NCI-H2227 treated with DMSO at 0.1 percent for 48 hours (cell line): ENCODE results near the gene PCP4.

Source experiments
- DNase-seq: peaks from one replicate; lab custom pipeline; 2025; lab: John Stamatoyannopoulos, UW

The PCP4 gene

DNA sequence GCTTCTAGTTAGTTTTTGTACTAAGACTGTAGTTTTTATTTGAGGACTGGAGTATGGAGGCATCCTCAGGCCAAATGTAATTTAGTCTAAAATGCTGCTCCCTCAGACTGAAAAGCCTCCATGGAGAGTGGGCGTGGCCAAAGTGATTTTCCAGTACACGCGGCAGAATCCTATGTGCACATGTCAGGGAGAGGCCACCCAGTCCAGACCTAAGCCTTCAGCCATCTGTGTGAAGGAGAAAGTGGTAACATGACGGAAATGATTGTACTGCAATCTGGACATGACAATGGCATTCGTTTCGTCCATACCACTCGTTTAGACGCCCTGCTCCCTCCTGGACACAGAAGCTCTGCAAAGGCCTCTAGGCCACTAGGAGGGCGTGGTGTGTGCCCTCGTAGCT lies 56.2 kb downstream of the PCP4 start:
- no peak for DNase-seq

DNA sequence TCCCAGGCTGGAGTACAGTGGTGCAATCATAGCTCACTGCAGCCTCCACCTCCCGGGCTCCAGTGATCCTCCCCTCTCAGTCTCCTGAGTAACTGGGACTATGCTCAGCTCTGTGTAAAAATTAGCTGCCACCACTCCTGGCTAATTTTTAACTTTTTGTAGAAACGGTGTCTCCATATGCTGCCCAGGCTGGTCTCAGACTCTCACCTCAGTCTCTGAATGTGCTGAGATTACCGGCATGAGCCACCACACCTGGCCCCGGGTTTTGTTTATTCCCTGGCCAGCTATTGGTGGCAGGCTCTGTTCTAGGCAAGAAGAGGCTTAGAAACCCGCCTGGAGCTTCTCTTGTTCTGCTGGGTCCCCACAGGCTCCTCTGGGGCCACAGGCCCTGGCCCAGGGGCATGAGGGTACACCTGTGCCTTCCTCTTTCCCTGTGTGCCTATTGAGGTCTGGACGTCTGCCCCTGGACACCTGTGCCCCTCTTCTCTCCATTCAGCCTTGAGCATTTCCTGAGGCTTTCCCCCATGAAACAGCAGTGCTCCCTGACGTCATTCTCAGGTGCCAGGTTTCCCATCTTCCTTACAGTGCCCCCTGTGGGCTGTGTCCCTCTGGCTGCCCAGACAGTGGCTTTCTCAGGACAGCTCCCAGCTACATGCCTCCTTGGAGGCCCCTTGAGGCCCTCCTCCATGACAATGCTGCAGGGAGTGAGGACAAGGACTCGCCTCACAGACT lies 57.5 kb downstream of the PCP4 start:
- DNase-seq = no peak

DNA sequence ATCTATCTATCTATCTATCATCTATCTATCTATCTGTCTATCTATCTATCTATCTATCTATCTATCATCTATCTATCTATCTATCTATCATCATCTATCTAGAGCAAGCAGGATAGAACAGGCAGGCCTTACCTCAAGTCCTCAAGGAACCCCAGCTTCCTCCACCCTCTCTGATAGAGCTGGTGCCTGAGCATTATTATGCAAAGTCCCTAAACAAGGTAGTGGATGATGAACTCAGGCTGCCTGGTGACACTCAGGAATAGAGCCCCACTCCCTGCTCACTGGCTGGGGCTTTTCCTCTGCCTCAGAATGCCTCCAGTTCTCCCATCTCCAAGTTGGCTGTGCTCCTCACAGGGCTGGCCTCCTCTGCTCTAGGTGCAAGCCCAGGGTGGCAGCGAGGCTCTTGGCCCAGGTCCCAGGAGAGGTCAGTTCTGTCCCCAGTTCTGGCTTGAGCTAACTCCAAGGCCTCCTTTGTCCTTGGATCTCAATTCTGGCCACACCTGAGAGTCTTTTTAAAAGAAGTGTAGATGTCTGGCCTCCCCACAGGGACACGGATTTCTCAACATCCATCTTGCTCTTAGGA lies 60.2 kb downstream of the PCP4 start:
- DNase-seq = no peak

DNA sequence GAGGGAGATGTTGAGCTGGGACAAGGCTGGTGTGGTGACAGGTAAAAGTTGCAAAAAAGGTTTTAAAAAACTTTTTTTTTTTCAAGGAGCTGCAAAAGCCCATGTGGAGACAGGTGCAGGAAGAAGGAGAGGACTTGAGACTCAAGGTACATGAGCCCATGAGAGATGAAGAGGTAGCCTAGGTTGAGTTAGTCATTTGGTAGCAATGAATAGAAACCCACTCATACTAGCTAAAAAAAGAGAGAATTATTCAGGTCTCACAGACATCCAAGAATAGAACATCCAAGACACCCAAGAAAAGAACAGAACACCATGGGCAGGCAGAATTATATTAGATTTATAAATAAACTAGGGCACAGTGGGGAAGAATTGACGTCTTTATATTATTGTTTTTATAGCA lies 65.1 kb downstream of the PCP4 start:
- DNase-seq = no peak

DNA sequence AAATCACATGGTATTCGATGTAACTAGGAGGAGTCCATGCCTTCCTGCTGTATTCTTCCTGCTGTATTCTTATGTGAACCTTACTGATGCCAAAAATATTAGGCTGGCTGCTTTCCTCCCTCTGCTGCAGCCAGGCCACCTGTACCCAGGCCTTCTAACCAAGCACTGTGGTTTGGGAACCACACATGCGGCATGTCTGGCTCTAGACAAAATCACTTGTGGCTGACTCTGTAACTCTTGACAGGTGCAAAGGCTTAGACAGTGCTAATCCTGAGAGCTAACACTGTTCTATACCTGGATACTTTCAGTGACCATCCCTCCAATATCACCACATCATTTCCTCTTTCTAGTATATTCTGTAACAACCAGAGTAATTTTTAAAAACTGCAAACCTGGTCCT lies 67.7 kb downstream of the PCP4 start:
- DNase-seq = no peak

DNA sequence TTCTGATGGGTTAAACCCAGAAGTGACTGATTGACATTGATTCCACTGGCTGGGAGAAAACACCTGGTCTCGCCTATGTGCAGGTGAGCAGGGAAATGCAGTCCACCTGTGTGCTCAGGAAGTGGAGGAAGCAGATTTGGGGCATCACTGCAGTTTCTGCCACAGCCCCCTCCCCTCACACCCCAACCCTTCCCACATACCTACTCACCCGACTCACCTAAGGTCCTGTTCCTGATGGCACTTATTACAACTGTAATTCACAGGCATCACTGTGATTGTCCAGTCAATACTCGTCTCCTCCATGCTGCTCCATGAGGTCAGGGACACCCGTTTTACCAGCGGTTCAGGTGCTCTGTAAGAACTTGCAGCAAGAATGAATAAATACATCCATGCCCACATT lies 68.5 kb downstream of the PCP4 start:
- no peak for DNase-seq

DNA sequence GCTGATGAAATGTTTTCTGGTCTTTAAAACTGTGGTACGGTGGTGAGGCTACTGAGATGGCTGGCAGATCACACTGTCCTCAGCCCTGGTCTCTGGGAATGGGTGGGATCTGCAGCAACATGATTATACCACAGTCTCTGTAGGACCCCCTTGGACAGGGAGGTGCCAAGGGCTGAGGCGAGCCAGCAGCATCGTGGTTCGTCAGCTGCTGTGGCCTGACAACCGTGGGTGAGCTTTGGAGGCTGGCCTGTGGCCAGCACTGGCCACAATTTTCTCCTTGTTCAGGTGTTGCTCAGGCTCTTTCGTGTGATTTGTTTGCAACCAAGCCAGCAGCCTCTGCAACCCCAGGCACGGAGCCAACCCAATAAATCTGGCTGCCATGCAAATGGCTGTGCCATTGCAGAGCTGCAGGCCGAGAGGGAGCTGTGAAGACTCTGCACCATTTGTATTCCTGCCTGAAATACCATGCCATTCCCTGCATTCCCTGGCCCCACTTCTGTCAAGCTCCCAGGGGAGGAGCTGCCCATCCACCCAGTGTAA lies 70.9 kb downstream of the PCP4 start:
- DNase-seq = no peak

DNA sequence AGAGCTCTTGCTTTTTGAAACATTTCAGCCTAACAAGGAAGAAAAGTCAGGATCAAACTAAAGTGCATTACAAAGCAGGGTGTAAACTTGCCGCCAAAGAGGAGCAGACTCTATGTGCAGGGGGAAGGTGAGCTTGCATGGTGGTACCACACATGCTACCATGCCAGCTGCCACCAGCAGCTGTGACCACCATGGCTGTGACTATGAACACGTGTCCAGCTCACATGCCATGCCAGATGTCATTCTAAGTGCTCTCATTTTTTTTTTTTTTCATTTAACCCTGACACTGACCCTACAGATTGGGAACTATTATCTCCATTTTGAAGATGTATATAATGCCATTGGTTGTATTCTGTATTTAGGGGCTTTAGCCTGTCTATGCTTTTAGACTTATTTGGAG lies 79.0 kb downstream of the PCP4 start:
- DNase-seq = no peak

DNA sequence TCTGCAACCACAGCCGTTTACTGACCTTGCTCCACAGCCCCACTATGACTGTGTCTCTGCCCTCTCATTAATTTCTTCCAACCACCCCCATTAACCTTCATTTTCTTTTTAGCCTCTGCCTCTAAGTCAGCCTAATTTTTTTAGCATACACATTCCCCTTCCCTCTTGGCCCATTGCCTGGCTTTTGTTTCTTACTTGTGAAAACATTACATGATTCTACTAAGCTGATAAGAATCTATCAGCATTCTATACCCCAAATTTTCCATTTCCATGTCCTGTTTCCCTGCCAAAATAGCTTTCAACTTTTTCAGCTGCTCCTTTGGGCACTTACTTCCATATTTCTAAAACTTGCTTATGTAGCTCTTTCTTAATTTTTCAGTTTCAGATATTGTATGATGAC lies 79.8 kb downstream of the PCP4 start:
- no peak for DNase-seq

DNA sequence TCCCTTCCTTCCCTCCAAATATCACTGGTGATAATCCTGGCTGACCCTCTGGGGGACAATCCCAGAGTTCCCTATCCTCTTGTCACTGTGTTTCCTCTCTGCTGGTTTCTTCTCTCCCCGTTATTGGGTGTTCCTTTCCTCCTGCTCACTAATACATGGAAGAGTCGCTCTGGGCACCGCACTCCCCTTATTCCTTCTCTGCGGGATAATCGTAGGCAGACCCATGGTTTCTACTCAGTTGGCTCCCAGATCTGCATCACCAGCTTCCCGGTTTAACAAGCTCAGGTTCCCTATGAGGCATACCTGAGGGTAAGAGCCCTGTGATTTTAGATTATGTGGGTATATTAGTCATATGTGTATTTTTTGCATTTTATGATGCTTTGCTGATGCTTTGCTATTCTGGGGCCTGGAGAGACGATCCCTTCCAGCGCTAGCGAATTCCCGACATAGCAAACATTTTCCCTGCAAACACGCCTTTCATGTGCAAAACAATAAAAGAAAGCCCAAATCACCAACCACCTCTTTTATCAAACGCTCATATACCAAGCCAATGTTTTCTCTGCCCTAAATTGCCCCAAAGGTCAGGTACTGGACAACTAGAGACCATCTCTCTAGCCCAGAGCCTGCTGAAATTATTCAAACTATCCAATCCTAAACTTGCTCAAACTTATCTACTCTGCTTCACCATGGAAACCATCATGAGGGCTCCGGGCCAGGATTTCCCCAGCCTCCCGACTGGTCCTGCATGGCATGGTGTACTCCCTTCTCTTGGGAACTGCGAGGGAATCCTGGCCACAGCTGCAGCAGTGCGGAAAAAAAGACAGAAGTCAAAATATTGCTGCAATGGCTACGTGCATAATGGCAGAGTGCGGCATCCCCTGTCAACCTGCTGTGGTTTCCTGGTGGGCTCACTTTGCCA lies 84.2 kb downstream of the PCP4 start:
- DNase-seq = no peak

DNA sequence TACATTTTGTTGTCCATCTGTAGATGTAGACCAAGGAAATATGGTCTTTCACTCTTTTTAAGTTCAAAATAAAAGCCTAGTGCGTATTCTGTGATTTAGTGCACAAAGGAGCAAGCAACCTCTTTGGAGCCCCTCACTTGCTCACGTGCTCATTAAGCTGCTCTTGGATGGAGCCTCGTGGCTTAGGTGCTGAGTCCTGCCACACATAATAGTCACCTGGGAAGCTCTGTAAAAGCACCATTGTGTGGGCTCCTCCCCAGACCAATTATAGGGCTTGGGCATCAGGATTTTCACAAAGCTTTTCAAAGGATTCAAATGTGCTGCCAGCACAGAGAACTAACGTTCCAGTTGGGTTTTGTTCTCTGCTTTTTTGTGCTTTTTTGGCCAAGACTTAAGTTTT lies 85.0 kb downstream of the PCP4 start:
- DNase-seq = no peak

DNA sequence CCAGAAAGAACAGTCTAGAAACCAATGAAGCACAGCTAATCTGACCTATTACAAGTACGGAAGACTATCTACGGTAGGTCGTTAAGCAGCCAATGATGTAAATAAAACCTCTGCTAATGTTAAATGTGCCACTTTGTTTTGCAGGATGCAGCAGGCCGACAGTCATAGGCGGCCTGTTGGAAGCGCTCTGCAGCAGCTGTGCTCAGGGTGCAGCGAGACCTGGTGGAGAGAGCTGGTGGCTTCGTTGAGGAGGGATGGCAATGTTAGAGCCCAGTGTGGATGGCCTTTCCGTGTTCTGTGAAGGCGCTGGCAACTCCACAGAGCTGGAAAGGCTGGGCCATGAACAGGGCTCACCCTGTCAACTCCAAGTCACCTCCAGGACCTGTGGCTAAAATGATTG lies 87.3 kb downstream of the PCP4 start:
- no peak for DNase-seq

DNA sequence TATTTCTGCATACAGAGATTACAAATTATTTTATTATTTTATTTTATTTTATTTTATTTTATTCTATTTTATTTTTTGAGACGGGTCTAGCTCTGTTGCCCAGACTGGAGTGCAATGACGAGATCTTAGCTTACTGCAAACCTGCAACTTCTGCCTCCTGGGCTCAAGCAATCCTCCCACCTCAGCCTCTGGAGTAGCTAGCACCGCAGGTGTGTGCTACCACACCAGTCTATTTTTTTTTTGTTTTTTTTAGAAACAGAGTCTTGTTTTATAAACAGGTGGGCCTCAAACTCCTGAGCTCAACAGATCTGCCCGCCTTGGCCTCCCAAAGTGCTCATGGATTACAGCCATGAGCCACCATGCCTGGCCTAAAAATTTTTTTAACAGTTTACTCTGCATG lies 88.1 kb downstream of the PCP4 start:
- DNase-seq = no peak

DNA sequence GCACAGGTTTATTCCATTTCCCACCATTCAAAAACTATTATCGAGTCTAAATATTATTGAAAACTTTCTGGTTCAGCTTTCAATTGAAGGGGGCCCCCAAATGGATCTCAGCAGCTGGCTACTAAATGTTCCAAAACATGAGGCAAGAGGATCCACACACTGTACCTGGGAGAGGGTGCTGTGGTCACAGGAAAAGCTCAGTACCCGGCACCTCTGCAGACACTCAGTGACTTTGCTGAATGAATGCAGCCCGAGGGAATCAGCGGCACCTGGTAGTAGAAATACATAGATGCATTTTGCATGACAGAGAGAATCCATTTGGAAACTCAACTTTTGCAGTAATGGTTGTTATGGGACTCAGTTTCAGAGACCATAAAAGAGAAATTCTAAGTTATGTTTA lies 89.3 kb downstream of the PCP4 start:
- no peak for DNase-seq

DNA sequence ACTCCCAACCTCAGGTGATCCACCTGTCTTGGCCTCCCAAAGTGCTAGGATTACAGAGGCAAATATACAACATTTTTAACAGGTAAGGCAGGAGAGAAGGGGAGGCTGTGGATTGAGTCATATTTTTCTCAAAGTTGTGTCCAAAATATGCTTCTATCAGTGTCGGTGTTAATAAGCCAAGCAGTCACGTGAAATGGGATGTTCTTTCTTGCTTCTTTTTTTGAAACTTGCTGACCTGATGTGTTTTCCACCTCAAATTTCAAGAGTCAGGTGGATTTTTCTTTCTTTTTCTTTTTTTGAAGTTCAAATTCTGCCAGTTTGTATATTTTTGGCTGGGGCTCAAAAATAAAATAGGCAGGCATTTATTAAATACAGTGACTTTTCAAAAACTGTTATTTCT lies 91.5 kb downstream of the PCP4 start:
- DNase-seq = no peak

DNA sequence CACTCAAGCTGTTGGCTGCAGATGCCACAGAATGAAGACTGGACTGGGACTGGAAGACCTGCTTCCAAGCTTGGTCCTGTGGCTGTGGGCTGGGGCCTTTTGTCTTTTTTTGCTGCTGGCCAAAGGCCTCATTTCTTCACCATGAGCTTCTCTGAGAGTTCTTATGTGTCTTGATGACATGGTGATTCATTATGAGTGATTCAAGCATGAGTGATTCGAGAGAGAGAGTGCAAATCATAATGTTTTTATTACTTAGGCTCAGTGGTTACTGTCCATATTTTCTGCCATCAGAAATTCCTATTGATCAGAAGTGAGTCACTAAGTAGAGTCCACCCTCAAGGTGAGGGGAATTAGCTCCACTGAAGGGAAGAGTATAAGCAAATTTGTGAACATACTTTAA lies 94.0 kb downstream of the PCP4 start:
- DNase-seq = no peak

DNA sequence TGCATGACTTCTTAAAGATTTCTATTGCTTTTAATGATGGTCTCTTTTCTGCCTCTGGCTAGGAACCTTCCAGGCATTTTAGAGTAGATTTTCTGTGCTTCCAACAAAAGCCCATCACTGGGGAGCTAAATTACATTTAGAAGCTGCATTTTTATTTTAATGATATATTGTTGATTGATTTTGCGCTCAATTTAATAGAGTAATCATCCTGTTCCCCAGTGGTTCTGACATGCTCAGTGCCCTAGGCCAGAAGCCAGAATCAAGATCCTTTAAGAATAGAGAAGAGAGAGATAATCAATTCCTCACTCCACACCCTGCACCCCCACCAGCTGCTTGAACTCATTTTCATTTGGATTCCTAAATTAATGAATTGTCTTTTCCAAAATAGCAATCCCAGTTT lies 97.8 kb downstream of the PCP4 start:
- DNase-seq = no peak

DNA sequence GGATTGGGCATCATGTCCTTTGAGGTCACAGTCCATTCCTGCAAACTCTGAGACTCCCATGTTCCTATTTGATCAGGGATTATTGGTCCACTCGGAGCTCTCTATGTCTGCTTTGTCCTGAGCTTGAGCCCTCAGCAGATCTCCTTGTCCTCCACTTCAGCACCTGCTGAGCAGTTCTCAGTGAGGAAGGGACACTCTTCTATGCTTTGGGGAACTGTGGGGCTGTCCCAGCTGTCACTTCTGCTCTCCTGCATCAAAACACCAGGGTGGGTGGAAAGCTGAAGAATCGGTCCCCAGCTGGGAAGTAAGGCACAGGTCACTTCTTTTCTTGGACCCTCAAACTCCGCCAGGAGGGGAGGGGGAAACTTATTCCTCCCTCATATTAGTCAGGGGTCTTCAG lies 99.5 kb downstream of the PCP4 start:
- no peak for DNase-seq

DNA sequence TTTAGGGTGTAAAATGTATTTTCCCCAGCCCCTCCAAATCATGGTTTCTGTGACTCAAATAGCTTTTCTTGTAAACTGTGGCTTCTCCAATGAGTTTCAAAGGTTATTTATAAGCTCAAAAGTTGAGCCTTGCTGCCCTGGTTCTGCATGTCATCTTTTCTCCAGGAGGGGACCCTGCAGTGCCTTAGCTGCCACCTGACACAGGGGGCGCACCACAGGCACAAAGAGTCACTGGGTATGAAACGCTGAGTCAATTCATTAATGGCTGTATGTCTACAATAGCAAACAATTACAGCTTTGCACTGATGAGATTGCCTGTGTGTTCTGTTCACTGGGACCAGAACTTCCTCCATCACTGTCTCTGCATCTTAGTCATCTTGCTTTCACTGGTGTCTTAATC lies 100.8 kb downstream of the PCP4 start:
- DNase-seq = no peak

DNA sequence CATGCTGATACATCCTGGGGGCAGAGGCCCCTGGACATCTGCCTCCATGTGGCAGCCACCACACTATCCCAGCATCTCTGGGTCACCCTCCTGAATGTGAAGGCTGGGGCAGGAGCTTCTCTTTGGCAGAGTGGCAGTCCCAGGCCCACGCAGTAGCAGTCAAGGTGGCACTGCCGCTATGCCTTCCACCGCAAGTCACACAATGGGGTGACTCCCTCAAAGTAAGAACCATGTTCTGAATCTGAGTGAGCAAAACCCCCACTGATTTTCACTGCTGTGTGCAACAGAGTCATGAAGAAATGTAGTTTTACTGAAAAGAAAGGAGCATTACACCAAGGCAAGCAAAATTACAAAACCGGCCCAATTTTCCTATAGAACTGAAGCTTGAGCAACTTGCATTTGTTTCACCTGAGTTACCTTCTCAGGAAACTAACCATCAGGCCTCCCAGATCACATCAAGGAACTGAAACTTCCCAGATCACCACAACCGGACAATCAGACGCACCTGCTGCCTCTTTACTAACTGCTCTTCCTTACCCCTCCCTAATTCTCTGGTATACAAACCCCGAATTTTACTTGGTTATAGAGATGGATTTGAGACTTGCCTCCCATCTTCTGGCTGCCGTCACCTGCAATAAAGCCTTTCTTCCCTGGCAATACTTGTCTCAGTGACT lies 102.6 kb downstream of the PCP4 start:
- no peak for DNase-seq

DNA sequence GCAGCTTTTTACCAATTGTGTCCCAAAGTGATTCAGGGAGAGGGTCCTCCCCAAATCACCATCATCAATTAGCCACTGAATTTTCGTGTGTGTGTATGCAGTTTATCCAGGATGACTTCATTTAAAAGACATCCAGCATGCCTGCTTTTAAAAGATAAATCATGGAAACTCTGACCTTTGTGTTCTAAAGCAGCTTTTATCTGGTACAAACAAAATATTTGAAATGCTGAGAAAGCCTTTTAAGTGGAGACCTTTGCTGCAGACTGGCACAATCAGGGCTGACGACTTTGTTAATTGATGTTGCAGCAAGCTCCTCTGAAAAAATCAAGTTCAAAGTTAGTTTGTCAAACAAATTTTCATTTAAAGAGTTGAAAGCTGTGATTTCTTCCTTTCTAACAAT lies 104.7 kb downstream of the PCP4 start:
- no peak for DNase-seq

DNA sequence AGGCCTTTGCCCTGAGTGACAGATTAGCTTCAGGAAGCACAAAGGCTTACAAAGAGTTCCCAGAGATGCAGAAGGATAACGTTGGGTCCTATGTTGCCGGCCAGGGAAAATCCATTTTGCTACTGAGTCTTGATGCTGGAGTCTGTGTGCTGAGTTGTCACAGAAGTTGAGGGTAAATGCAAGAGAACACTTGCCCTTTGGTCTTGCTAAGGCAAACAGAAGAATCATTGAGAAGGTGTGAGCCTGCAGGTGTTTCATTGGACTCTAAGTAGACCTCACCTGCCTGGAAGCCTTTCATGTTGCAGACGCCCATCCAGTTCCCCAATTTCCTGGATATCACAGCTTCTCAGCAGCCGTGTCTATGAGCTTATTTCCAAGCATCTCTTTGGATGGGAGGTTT lies 105.2 kb downstream of the PCP4 start:
- no peak for DNase-seq
